Gastrocnemius medialis (tissue), 4 donors: ENCODE data around the gene ATP11B. TPM values are rescaled to one million over a fixed set of nuclear protein-coding genes. Genes with fewer than 3 reads are reported as not detected.

Experiments used
- ATAC-seq, 2 donors: fragments of 150-250 bp; one replicate each; pipeline ENCODE4 v1.9.1; 2016
- DNase-seq, 2 donors: peaks; one replicate each; pipeline ENCODE4 v3.0.0-alpha.2; 2019
- H3K27ac ChIP-seq, 4 donors: fragments of 200-600 bp; sonication (generic); 1 replicate in 1 of 4; 2 replicates in 3 of 4; pipeline ENCODE4 v1.5.1; 2016 to 2018; ENCODE audit warnings: mild to moderate bottlenecking in 2 of 4, moderate library complexity in 1 of 4
- H3K27me3 ChIP-seq, 3 donors: fragments of 200-600 bp; sonication (generic) in 2 of 3; 1 replicate in 1 of 3; 2 replicates in 2 of 3; pipeline versions ENCODE4 v1.5.1 to v1.6.0; 2016 to 2019; ENCODE audit warnings: mild to moderate bottlenecking in 1 of 3, moderate library complexity in 1 of 3
- H3K36me3 ChIP-seq, 2 donors: fragments of 200-600 bp; sonication (generic) in 1 of 2; one replicate each; pipeline ENCODE4 v1.5.1; 2017 to 2018
- H3K4me1 ChIP-seq, 2 donors: fragments of 200-600 bp; sonication (generic) in 1 of 2; one replicate each; pipeline ENCODE4 v1.5.1; 2016 to 2017; ENCODE audit warnings: mild to moderate bottlenecking in 2 of 2
- H3K4me3 ChIP-seq, 4 donors: fragments of 200-600 bp; sonication (generic) in 3 of 4; 1 replicate in 1 of 4; 2 replicates in 3 of 4; pipeline ENCODE4 v1.5.1; 2016 to 2019; ENCODE audit warnings: mild to moderate bottlenecking in 2 of 4
- H3K9me3 ChIP-seq, 3 donors: fragments of 200-600 bp; sonication (generic) in 2 of 3; 1 replicate in 1 of 3; 2 replicates in 2 of 3; pipeline ENCODE4 v1.5.1; 2016 to 2019
- POLR2A ChIP-seq, 2 donors: fragments of 450-650 bp; IDR thresholded peaks; one replicate each; pipeline ENCODE4 v1.6.1; 2017; ENCODE audit warnings: antibody characterized with exemption in 2 of 2, mild to moderate bottlenecking in 2 of 2, moderate library complexity in 2 of 2
- in situ Hi-C, 4 donors: fragments of 200-750 bp; cut with MboI; loops; one replicate each; pipeline versions ENCODE4 v1.15.0 to v1.8.0; 2017; ENCODE audit warnings: low sequenced_read_pairs in 4 of 4
- intact Hi-C: fragments of 100-400 bp; cut with DNase I; formaldehyde crosslinking; loops from one replicate; pipeline ENCODE4 v1.15.1; 2023; ENCODE audit warnings: low total_unique reads
- total RNA-seq, 4 donors: library from RNA; depleted of rRNA; stranded (reverse); fragments of >200 nt; gene quantifications; one replicate each; pipeline versions ENCODE4 v1.1.0 to v1.2.3, GENCODE V29; 2016
- TF ChIP-seq, protein P1 (sequence below), 5 experiments: fragments of 450-650 bp in 3 of 5; fragments of 200-600 bp in 2 of 5; sonication (generic) in 2 of 5; IDR thresholded peaks in 4 of 5; conservative IDR thresholded peaks in 1 of 5; 1 replicate in 4 of 5; 2 replicates in 1 of 5; pipeline ENCODE4 v1.5.1; 2016 to 2019; ENCODE audit warnings: antibody characterized with exemption in 5 of 5, mild to moderate bottlenecking in 3 of 5, moderate library complexity in 3 of 5

The ATP11B gene
- total RNA-seq, 4 donors from 2014 or later = 16.3 to 44.6 (median 23.4) TPM

DNA sequence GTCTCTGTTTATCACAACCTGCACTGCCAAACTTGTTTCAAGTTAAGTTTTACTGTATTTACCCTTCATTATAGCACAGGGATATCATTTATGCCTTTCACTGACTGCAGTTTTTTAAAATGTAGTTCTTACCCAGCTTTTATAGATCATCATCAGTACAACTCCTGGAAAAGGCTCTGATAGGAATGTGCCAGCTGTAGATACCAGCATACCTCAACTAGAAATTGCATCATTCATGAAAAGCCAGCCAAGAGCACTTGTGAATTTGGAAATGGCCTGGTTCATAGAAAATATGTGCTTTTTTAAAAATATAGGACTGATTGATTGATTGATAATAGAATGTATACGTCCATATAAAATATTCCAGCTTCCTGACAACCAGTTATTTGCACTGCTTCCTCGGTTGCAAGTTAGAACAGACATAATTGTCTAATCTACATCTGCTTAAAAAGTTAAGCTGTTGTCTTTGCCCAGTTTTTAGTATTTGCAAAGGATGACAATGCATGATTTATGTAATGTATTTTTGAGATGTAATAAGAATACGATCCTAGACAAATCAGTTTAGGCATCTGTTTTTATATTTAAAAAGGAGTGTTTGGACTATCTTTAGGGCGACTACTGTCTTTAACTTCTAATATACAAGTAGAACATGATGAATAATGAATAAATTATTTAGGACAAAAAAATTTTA is 128.5 kb downstream of the ATP11B start:
- no peak overlapping the region for H3K4me3 ChIP-seq
- intact Hi-C loops = no loop called here
- TF ChIP-seq POLR2A (IDR thresholded peaks at IDR 0.05) = no peak
- TF ChIP-seq, protein P1, sequence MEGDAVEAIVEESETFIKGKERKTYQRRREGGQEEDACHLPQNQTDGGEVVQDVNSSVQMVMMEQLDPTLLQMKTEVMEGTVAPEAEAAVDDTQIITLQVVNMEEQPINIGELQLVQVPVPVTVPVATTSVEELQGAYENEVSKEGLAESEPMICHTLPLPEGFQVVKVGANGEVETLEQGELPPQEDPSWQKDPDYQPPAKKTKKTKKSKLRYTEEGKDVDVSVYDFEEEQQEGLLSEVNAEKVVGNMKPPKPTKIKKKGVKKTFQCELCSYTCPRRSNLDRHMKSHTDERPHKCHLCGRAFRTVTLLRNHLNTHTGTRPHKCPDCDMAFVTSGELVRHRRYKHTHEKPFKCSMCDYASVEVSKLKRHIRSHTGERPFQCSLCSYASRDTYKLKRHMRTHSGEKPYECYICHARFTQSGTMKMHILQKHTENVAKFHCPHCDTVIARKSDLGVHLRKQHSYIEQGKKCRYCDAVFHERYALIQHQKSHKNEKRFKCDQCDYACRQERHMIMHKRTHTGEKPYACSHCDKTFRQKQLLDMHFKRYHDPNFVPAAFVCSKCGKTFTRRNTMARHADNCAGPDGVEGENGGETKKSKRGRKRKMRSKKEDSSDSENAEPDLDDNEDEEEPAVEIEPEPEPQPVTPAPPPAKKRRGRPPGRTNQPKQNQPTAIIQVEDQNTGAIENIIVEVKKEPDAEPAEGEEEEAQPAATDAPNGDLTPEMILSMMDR (IDR thresholded peaks at IDR 0.05 in 4 of 5, conservative IDR thresholded peaks at IDR 0.05 in 1 of 5) = no peak
- no peaks in the 10 kb centered on the region for H3K9me3 ChIP-seq
- no peak for ATAC-seq
- peaks cover 14 to 45% of the 10 kb centered on the region in 2 donors for H3K4me1 ChIP-seq
- H3K27me3 ChIP-seq = no peaks in the 10 kb centered on the region
- DNase-seq = no peak
- H3K27ac ChIP-seq = no peak overlapping the region
- no peaks in the 10 kb centered on the region for H3K36me3 ChIP-seq
- in situ Hi-C loops = no loop called here

DNA sequence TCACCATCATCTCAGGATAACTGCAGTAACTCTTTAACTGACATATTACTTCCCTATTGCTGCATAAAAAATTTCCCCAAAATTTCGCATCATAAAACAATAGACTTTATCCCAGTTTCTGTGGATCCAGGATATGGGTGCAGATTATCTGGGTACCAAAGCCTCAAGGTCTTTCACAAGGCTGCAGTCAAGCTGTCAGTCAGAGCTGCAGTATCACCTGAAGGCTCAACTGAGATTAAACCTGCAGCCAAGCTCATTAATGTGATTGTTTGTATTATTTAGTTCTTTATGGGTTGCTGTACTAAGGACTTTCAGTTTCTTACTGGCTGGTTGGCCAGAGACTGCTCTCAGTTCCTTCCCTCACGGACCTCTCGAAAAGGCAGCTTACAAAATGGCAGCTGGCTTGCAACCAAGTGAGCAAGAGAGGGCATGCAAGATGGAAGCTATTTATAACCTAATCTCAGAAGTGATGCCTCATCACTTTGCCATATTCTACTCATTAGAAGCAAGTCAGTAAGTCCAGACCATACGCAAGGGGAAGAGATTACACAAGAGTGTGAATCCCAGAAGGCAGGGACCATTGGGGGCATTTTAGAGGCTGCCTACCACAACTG is 132.1 kb downstream of the ATP11B start:
- Histone ChIP-seq H3K27me3 (no peaks in the 10 kb centered on the region), H3K4me1 (peaks cover 3 to 19% of the 10 kb centered on the region in 2 donors), H3K4me3 (peak overlapping the region in 1 of 4 donors; percentile 19), H3K9me3 (no peaks in the 10 kb centered on the region), H3K36me3 (no peaks in the 10 kb centered on the region), H3K27ac (peak overlapping the region; percentile 24 to 73 (median 51))
- intact Hi-C loops = loop anchor here (5.0 kb wide), 1 partner anchor 57 kb away; the partner anchor contains the start of gene DCUN1D1
- in situ Hi-C loops = no loop called here
- TF ChIP-seq, protein P1 (IDR thresholded peaks at IDR 0.05 in 4 of 5, conservative IDR thresholded peaks at IDR 0.05 in 1 of 5) = no peak
- TF ChIP-seq POLR2A (IDR thresholded peaks at IDR 0.05) = no peak
- DNase-seq = peak; percentile 60 to 82
- peak; percentile 97 for ATAC-seq

DNA sequence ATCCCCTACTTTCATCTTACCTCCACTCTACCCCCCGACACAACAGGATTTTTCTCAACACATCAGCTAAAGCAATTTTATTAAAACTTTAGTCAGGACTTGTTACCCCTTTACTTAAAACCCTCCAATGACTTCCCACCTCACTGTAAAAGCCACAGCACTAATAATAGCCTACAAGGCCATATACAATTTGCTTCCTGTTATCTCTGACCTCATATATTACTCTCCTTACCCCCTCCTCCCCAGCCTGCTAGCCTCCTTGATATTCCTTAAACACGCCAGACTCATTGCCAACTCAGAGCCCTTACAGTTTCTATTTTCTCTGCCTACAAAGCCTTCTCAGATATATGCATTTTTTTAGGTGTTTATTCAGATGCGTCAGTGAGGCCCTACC is 132.6 kb downstream of the ATP11B start:
- ATAC-seq = peak in 1 of 2 donors; percentile 21
- in situ Hi-C loops = no loop called here
- Histone ChIP-seq H3K27me3 (no peaks in the 10 kb centered on the region), H3K4me3 (no peak overlapping the region), H3K27ac (peak overlapping the region in 3 of 4 donors; percentile 45 to 73 (median 57)), H3K9me3 (no peaks in the 10 kb centered on the region), H3K36me3 (no peaks in the 10 kb centered on the region), H3K4me1 (peaks cover 3 to 19% of the 10 kb centered on the region in 2 donors)
- TF ChIP-seq, protein P1 (IDR thresholded peaks at IDR 0.05 in 4 of 5, conservative IDR thresholded peaks at IDR 0.05 in 1 of 5) = no peak
- TF ChIP-seq POLR2A (IDR thresholded peaks at IDR 0.05) = no peak
- DNase-seq = no peak
- intact Hi-C loops = loop anchor here (5.0 kb wide), 1 partner anchor 56 kb away; the partner anchor contains the start of gene DCUN1D1

DNA sequence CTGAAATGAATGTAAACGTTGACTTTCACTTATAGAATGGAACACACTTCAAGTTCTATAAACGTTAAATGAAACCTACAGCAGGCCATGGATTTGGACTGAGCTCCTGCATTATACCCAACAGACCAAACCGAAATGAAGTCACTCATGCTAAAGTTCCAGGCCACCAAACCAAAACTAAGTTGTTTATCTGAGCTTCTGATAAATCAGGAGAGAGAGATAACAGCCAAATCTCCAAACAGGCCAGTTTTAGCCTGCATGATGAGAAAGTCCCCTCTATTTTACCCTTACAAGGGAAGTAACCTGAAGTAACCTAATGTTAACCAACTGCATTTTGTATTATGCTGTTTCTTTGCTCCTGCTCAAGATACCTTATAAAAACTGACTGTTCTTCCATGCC is 142.5 kb downstream of the ATP11B start:
- intact Hi-C loops = no loop called here
- Histone ChIP-seq H3K4me1 (peaks cover 21 to 53% of the 10 kb centered on the region in 2 donors), H3K27me3 (no peaks in the 10 kb centered on the region), H3K27ac (peak overlapping the region; percentile 17 to 69 (median 38)), H3K36me3 (no peaks in the 10 kb centered on the region), H3K9me3 (no peaks in the 10 kb centered on the region), H3K4me3 (no peak overlapping the region)
- ATAC-seq (no peak), DNase-seq (no peak)
- TF ChIP-seq, protein P1 (IDR thresholded peaks at IDR 0.05 in 4 of 5, conservative IDR thresholded peaks at IDR 0.05 in 1 of 5) = no peak
- no peak for TF ChIP-seq POLR2A (IDR thresholded peaks at IDR 0.05)
- in situ Hi-C loops = no loop called here
